ENCODE results near the gene CCDC82.

DNA sequence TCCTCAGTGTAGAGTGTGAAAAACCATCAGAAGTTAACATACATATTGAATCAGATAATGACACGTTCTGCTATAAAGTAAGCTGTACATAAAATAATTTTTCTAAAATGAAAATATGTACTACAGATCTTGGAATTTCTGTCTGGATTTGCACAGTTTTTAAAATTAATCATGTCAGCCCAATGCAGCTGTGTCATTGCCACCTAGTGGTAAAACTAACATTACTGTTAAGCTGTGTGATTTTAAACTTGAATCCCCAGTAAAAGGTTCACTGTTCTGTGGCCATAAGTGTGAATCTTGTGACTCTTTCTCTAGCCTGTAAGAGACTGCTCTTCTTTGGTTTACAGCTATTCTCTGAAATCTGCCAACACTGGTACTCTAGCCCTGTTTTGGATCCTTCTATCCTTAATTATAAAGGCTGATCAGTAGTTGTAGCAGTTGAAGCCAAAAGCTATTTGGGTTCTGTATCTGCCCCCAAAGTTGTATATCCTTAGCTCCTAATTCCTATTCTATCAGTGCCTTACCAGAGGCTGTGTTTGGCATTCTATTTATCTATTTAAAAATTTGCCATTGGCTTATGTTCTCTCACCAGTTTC is 4.1 kb upstream of the CCDC82 start:
- TF ChIP-seq ARNT (IDR thresholded peaks at IDR 0.05) (no peak), NFRKB (IDR thresholded peaks at IDR 0.05) (no peak), FOXM1 (IDR thresholded peaks at IDR 0.05; ENCODE audit: borderline replicate concordance) (no peak), SUZ12 (IDR thresholded peaks at IDR 0.05) (no peak), ZNF384 (IDR thresholded peaks at IDR 0.05) (no peak), ELF4 (IDR thresholded peaks at IDR 0.05) (no peak), BHLHE40 (IDR thresholded peaks at IDR 0.05; ENCODE audit: borderline replicate concordance) (no peak), SP1 (IDR thresholded peaks at IDR 0.05) (no peak), L3MBTL2 (conservative IDR thresholded peaks at IDR 0.05) (no peak), HDGF (IDR thresholded peaks at IDR 0.05; ENCODE audit: borderline replicate concordance) (no peak)

All from HEK293T (cell line).